Stomach (tissue), 4 donors: Measurements from ENCODE around the gene C2CD3.
A peak's percentile ranks its signal among the peaks of the same experiment; 100 is the strongest.

Experiments used
- CTCF ChIP-seq, 7 experiments: fragments of 450-650 bp in 4 of 7; fragments of 200-600 bp in 3 of 7; sonication (generic) in 3 of 7; IDR thresholded peaks; one replicate each; pipeline ENCODE4 v1.5.1; 2016 to 2019; ENCODE audit warnings: antibody characterized with exemption in 7 of 7, control low read depth in 2 of 7, mild to moderate bottlenecking in 1 of 7
- POLR2AphosphoS5 ChIP-seq, 3 donors: sonication (generic); formaldehyde crosslinking; IDR thresholded peaks; one replicate each; pipeline ENCODE4 v1.6.1; 2016; ENCODE audit warnings: antibody characterized with exemption in 3 of 3

- TF ChIP-seq CTCF (IDR thresholded peaks at IDR 0.05) (peak in 2 of 7 experiments; percentile 33 to 50), POLR2AphosphoS5 (IDR thresholded peaks at IDR 0.05) (peak in 2 of 3 donors; percentile 82 to 96)
Measured at GRCh38 chr11:74170694-74171629, at the start of gene C2CD3, which contains the start of gene PPME1.
